Measurements from ENCODE around the gene GRIK4.

Gene GRIK4

GRCh38 chr11:120810251-120810650 is 298.7 kb downstream of the GRIK4 start:
- DNase-seq (ENCODE audit: low read depth in 3 of 3), result no peak

GRCh38 chr11:120811199-120811598 is 299.7 kb downstream of the GRIK4 start:
- DNase-seq (ENCODE audit: low read depth in 3 of 3), result no peak

DNA sequence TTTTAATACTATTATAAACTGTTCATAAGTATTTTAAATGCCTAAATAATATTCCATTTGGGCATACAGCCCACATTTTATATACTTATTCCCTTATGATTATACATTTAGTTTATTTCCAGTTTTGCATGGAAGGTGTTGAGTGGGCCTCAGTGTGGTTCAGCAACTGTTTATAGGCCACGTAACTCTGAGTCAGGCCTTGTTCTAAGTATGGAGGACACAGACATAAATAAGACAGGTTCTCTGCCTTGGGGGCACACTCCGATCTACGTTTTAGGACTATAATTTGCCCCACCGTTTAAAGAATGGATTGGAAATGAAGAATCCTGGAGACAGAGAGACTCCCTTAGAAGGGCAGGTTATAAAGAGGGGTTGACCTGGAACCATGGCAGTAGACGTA is 300.2 kb downstream of the GRIK4 start:
- DNase-seq (ENCODE audit: low read depth in 3 of 3), result no peak

GRCh38 chr11:120814531-120815318 is 303.2 kb downstream of the GRIK4 start:
- DNase-seq (ENCODE audit: low read depth in 3 of 3), result no peak

GRCh38 chr11:120815319-120816100 is 304.0 kb downstream of the GRIK4 start:
- DNase-seq (ENCODE audit: low read depth in 3 of 3), result no peak

DNA sequence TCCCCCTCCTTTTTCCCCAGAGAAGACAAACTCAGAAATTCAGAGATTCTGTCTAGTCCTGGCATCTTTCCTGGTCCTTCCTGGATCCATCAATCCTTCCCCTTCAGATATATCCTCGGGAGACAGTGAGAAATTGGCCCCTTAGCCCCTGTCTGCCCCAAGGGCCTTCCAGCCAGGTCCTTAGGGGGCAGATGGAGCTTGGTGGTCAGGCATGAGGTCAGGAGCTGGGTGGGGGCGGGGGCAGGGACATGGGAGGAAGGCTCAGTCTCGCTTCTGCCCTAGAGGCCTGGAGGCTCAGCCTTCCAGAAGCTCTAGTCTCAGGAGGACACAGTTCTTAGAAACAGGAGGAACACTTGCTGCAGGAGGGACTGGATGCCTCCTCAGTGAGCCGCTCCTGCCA is 304.6 kb downstream of the GRIK4 start:
- DNase-seq (ENCODE audit: low read depth in 3 of 3), result no peak

GRCh38 chr11:120816711-120817110 is 305.2 kb downstream of the GRIK4 start:
- DNase-seq (ENCODE audit: low read depth in 3 of 3), result no peak

- no peak for DNase-seq (ENCODE audit: low read depth in 3 of 3)
These were observed 305.6 kb downstream of the GRIK4 start for GRCh38 chr11:120817158-120817557.

DNA sequence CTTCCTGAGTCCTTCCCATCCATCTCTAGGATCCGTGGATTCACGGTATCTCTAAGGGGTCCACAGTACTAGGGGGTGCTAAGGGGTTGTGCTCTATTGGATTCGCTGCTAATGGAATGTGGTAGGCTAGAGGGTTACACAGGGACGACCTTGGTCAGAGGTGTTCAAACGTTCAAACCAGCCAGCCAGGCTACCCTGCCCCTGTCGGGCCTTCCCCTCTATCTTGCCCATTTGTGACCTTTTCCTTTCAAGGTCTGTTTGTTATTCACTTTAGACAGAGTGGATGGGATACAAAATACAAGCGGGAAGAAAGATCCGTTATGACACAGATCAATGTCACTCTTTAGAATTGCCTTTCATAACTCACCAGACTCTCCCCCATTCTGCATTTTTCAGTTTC is 306.5 kb downstream of the GRIK4 start:
- no peak for DNase-seq (ENCODE audit: low read depth in 3 of 3)

DNA sequence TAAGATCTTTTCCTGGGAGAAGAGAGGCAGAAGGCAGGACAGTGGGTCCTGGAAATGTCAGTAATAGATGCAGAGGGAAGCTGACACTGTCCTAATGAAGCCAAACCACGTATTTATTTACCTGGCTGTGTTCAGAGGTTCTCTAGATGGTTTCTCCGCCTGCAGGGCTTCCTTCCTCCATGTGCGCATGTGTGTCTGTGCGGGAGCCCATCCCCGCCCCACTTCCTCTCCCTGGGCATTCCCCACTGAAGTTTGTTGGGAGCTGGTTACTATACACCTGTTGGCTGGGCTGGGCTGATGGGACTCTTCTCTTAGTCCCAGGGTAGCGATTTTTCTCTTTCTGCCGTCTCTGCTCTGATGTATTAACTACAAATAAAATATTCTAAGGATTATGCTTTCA is 307.5 kb downstream of the GRIK4 start:
- no peak for DNase-seq (ENCODE audit: low read depth in 3 of 3)

DNA sequence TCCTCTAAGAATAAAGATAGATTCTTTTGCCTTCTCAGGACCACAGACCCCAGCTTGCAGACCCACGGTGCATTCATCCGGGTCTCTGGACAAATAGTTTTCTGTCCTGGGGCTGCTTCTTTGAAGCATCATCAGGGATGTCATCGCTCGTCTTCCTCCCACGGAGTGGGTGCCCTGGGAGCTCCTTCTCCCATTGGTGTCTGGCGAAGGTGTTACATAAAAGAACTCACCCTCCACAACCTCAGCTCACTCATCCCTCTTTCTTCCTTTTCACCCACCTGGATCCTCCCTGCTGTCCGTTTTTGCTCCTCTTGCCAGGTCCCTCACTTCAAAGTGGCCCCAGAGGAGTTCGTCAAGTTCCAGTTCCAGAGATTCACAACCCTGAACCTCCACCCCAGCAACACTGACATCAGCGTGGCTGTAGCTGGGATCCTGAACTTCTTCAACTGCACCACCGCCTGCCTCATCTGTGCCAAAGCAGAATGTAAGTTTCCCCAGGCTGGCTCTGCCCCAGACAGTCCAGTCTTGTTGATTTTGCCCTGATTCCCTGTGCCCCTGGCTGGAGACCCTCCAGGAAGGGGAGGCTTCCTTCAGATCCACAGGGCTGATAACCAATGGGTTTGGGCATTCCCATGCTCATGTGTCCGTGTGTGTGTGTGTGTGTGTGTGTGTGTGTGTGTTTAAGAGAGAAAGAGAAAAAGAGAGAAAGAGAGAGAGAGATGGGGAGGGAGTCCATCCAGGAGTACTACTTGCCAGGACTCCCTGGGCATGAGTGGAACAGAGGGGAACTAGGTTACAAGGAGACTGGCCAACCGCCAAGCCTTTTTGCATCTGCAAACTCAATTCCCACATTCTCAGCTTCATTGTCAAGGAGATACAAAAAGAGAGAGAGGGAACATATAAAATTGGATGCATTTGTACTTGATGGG is 308.2 kb downstream of the GRIK4 start:
- DNase-seq (ENCODE audit: low read depth in 3 of 3), result no peak

DNA sequence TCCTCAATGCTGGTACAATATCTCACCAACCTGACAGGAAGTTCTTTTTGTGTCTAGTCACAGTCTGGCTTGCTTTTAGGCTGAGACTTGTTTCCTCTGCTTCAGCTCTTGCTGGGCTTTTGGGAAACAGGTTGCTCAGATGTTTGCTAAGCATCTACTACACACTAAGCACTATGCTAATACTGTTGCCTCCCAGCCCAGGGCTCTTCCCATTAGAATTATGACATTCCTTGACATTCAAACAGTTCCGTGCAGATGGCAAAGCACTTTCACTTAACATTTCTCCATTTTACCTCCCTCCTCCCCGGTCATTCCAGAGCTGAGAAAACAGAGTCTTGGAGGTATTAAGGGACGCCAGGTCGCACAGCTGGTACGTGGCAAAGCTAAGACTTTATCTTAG is 311.6 kb downstream of the GRIK4 start:
- no peak for DNase-seq (ENCODE audit: low read depth in 3 of 3)

DNA sequence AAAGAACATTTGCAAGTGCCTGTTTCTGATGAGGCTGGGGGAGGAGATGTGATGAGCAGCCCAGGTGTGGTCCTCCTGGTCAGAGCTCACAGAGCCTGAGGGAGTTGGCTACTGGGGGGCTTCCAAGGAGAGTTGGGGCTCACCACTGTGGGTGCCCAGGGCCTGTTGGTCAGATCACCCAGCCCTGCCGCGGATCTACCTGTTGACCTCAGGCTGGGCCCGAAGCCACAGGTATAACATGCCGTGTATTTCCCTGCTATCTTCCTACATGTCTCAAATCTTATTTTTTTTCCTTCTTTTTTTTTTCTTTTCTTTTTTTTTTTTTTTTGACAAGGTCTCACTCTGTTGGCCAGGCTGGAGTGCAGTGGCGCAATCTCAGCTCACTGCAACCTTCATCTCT is 312.7 kb downstream of the GRIK4 start:
- no peak for DNase-seq (ENCODE audit: low read depth in 3 of 3)

DNA sequence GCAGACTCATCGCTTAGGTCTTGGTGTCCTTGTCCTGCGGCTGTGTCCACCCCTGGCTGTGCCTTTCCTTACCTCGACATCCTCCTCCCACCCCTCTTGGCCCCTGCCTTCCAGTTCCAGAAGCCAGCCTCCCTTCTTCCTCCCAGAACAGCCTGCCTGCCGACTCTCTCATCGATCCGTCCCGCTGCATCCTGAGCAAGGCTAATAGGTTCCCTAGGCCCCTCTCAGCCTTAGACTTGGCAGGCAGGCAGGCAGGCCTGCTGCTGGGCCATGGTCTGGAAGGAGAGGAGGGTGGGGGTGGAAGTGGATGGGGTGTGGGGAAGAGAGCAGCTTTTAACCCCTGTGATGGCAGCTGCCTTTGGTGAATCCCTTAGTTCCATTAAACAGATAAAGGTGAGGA is 315.6 kb downstream of the GRIK4 start:
- no peak for DNase-seq (ENCODE audit: low read depth in 3 of 3)

DNA sequence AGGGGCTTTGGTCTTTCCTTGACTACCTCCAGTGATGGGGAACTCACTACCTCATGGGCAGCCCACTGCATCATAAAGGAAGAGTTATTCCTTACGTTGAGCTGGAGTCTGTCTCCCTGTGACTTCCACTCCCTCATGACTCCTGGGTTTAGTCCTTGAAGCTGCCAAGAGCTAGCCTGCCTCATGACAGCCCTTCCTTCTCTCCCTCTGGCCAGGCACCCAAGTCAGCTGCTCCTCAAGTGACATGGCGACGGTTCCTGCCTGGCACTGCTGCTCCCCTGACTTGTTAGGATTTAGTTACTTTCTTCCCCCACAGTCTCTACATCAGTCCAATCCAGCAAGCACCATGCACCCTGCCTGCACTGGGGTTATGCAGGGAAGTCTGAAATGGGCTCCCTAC is 316.3 kb downstream of the GRIK4 start:
- no peak for DNase-seq (ENCODE audit: low read depth in 3 of 3)

- DNase-seq (ENCODE audit: low read depth in 3 of 3), result no peak
These were observed 317.3 kb downstream of the GRIK4 start for GRCh38 chr11:120828847-120829246.

DNA sequence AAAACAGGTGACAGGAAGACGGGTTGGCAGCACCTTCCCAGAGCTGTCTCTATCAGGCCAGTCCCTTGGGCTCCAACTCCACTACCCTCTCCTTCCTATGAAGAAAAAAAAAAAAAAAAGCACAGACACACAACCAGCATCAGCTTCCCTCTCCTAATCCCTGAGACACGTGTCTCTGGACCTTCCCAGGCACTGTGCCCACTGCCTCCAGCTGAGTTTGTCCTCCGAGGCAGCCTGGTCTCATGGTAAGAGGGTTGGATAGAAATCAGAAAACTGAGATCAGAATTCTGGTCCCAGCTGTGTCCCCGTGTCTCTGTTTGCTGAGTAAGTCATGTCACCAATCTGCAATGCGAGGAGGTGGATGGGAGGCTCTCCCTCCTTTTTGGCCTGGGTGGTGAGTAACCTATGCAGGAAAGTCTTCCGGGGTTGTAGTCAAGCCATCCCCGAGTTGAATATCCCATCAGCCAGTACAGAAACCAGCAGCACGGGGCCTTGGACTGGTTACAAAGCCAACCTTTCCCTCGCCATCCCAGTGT is 318.6 kb downstream of the GRIK4 start:
- DNase-seq (ENCODE audit: low read depth in 3 of 3), result no peak

GRCh38 chr11:120832481-120833238 is 321.1 kb downstream of the GRIK4 start:
- DNase-seq (ENCODE audit: low read depth in 3 of 3), result no peak

DNA sequence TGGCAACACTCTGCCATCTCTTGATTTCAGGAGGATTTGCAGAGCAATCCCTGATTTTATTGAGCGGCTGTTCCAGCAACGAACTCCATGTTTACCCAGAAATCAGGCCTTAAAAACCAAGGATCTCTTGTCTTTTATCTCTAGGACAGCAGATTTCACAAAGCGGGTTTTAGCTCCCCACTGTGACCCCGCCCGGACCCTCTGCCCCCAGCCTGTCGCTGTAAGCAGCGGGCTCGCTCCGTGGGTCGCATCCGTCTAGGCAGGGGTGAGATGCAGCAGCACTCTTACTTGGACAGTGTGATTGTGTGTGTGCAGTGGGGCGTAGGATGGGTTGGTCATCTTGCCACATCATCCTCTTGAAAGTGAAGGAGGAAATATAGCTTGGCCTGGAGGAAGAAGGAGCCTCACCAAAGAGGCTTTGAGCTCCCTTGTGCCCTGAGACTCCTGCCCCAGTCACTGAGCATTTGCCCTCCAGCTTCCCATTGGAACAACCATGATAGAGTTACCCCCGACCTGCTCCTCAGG is 323.2 kb downstream of the GRIK4 start:
- no peak for DNase-seq (ENCODE audit: low read depth in 3 of 3)

DNA sequence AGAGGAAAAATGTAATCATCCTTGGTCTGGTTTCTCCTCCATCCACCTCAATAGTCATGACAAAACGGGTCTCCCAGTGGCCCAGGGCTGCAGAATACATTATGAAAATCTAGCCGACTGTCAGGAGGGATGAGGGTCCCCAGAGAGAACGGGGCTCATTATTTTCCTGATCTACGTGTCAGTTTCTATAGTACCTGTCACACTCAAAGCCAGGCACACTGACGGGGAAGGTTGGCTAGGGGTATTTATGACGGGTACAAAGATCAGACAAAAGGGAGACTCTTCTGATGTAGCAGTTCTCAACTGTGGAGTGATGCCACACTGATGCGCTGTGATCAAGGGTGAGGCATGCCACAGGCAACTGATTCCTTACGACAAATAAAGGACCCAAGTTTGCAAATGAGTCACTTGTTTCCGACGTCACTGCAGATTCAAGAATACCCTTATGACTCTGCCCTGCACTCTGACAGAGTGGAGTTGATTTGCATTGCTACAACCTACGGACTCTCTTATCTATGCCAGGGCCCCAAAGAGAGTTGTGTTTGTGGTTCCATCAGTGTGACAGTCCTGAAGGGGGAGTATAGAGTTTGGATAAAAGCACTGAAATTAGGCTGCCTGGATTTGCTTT is 324.2 kb downstream of the GRIK4 start:
- peak; percentile 1 to 28 (median 2) for DNase-seq (ENCODE audit: low read depth in 3 of 3)
